ENCODE measurements around the gene MALL. TPM values are rescaled to one million over a fixed set of nuclear protein-coding genes. Genes with fewer than 3 reads are reported as not detected.

The MALL gene
- total and polyA plus RNA-seq, 9 of the 15 experiments (the other 6 are each of a cell fraction or from before 2014, with no cell fraction given) = 0.24 TPM; not detected in 8

DNA sequence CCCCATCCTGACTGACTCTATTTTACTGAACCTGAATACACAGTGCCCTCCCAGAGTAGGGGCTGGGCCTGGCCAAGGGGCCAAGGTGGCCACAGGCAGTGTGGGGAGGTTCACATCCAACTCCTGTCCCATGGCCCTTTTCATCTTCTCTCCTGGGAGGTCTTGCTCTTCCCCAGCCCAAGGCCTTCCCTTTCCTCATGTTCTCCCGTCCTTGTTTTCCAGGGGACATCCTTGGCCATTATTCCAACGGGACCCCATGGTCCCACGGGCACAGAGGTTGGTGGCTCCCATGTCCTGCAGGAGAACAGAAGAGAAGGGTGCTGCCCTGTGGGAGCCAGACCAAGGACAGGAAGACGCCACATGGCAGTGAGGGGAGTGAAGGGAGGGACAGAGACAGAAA is 10.4 kb downstream of the MALL start (continued):
- TF ChIP-seq, protein P1, sequence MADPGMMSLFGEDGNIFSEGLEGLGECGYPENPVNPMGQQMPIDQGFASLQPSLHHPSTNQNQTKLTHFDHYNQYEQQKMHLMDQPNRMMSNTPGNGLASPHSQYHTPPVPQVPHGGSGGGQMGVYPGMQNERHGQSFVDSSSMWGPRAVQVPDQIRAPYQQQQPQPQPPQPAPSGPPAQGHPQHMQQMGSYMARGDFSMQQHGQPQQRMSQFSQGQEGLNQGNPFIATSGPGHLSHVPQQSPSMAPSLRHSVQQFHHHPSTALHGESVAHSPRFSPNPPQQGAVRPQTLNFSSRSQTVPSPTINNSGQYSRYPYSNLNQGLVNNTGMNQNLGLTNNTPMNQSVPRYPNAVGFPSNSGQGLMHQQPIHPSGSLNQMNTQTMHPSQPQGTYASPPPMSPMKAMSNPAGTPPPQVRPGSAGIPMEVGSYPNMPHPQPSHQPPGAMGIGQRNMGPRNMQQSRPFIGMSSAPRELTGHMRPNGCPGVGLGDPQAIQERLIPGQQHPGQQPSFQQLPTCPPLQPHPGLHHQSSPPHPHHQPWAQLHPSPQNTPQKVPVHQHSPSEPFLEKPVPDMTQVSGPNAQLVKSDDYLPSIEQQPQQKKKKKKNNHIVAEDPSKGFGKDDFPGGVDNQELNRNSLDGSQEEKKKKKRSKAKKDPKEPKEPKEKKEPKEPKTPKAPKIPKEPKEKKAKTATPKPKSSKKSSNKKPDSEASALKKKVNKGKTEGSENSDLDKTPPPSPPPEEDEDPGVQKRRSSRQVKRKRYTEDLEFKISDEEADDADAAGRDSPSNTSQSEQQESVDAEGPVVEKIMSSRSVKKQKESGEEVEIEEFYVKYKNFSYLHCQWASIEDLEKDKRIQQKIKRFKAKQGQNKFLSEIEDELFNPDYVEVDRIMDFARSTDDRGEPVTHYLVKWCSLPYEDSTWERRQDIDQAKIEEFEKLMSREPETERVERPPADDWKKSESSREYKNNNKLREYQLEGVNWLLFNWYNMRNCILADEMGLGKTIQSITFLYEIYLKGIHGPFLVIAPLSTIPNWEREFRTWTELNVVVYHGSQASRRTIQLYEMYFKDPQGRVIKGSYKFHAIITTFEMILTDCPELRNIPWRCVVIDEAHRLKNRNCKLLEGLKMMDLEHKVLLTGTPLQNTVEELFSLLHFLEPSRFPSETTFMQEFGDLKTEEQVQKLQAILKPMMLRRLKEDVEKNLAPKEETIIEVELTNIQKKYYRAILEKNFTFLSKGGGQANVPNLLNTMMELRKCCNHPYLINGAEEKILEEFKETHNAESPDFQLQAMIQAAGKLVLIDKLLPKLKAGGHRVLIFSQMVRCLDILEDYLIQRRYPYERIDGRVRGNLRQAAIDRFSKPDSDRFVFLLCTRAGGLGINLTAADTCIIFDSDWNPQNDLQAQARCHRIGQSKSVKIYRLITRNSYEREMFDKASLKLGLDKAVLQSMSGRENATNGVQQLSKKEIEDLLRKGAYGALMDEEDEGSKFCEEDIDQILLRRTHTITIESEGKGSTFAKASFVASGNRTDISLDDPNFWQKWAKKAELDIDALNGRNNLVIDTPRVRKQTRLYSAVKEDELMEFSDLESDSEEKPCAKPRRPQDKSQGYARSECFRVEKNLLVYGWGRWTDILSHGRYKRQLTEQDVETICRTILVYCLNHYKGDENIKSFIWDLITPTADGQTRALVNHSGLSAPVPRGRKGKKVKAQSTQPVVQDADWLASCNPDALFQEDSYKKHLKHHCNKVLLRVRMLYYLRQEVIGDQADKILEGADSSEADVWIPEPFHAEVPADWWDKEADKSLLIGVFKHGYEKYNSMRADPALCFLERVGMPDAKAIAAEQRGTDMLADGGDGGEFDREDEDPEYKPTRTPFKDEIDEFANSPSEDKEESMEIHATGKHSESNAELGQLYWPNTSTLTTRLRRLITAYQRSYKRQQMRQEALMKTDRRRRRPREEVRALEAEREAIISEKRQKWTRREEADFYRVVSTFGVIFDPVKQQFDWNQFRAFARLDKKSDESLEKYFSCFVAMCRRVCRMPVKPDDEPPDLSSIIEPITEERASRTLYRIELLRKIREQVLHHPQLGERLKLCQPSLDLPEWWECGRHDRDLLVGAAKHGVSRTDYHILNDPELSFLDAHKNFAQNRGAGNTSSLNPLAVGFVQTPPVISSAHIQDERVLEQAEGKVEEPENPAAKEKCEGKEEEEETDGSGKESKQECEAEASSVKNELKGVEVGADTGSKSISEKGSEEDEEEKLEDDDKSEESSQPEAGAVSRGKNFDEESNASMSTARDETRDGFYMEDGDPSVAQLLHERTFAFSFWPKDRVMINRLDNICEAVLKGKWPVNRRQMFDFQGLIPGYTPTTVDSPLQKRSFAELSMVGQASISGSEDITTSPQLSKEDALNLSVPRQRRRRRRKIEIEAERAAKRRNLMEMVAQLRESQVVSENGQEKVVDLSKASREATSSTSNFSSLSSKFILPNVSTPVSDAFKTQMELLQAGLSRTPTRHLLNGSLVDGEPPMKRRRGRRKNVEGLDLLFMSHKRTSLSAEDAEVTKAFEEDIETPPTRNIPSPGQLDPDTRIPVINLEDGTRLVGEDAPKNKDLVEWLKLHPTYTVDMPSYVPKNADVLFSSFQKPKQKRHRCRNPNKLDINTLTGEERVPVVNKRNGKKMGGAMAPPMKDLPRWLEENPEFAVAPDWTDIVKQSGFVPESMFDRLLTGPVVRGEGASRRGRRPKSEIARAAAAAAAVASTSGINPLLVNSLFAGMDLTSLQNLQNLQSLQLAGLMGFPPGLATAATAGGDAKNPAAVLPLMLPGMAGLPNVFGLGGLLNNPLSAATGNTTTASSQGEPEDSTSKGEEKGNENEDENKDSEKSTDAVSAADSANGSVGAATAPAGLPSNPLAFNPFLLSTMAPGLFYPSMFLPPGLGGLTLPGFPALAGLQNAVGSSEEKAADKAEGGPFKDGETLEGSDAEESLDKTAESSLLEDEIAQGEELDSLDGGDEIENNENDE (IDR thresholded peaks at IDR 0.05; ENCODE audit: low read depth, low read length) = no peak
- TF ChIP-seq, protein P2, sequence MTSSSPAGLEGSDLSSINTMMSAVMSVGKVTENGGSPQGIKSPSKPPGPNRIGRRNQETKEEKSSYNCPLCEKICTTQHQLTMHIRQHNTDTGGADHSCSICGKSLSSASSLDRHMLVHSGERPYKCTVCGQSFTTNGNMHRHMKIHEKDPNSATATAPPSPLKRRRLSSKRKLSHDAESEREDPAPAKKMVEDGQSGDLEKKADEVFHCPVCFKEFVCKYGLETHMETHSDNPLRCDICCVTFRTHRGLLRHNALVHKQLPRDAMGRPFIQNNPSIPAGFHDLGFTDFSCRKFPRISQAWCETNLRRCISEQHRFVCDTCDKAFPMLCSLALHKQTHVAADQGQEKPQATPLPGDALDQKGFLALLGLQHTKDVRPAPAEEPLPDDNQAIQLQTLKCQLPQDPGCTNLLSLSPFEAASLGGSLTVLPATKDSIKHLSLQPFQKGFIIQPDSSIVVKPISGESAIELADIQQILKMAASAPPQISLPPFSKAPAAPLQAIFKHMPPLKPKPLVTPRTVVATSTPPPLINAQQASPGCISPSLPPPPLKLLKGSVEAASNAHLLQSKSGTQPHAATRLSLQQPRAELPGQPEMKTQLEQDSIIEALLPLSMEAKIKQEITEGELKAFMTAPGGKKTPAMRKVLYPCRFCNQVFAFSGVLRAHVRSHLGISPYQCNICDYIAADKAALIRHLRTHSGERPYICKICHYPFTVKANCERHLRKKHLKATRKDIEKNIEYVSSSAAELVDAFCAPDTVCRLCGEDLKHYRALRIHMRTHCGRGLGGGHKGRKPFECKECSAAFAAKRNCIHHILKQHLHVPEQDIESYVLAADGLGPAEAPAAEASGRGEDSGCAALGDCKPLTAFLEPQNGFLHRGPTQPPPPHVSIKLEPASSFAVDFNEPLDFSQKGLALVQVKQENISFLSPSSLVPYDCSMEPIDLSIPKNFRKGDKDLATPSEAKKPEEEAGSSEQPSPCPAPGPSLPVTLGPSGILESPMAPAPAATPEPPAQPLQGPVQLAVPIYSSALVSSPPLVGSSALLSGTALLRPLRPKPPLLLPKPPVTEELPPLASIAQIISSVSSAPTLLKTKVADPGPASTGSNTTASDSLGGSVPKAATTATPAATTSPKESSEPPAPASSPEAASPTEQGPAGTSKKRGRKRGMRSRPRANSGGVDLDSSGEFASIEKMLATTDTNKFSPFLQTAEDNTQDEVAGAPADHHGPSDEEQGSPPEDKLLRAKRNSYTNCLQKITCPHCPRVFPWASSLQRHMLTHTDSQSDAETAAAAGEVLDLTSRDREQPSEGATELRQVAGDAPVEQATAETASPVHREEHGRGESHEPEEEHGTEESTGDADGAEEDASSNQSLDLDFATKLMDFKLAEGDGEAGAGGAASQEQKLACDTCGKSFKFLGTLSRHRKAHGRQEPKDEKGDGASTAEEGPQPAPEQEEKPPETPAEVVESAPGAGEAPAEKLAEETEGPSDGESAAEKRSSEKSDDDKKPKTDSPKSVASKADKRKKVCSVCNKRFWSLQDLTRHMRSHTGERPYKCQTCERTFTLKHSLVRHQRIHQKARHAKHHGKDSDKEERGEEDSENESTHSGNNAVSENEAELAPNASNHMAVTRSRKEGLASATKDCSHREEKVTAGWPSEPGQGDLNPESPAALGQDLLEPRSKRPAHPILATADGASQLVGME (CRISPR knock-in tag; IDR thresholded peaks at IDR 0.05) = no peak
- TF ChIP-seq ZKSCAN8 (CRISPR knock-in tag; IDR thresholded peaks at IDR 0.05) = no peak
- TF ChIP-seq NCOA2 (IDR thresholded peaks at IDR 0.05; ENCODE audit: partially characterized antibody in 2 of 2) = no peak
- no peak for TF ChIP-seq ZBED1 (IDR thresholded peaks at IDR 0.05)
- TF ChIP-seq SETDB1 (IDR thresholded peaks at IDR 0.05; ENCODE audit: low read length) = no peak
